Panc1 (cell line): ENCODE data around the gene ADTRP. TPM values are rescaled to one million over a fixed set of nuclear protein-coding genes. Genes with fewer than 3 reads are reported as not detected.

ENCODE experiments used
- ATAC-seq: fragments of 200-7000 bp; cut with Tn5 transposase; 2 replicates; pipeline ENCODE4 v1.9.1; 2020; ENCODE audit warnings: mild to moderate bottlenecking, moderate library complexity
- BruUV-seq: library from RNA; stranded (reverse); fragments of 400-500 nt; replicated peaks from 2 replicates; lab custom pipeline; 2021; lab: Mats Ljungman, UMichigan
- CTCF ChIA-PET: fragments of 300-600 bp; sonication (Branson Sonifier 250); formaldehyde crosslinking; loops from one replicate; lab custom pipeline; 2022; ENCODE audit warnings: antibody characterized with exemption; lab: Charles Lee
- POLR2A ChIA-PET: fragments of 300-600 bp; sonication (Branson Sonifier 250); formaldehyde crosslinking; loops from one replicate; lab custom pipeline; 2022; ENCODE audit warnings: antibody characterized with exemption; lab: Charles Lee
- DNase-seq: peaks from one replicate; pipeline ENCODE4 v3.0.0-alpha.2; 2010; ENCODE audit warnings: low read depth, low spot score
- H3K27ac ChIP-seq: 2 replicates; pipeline ENCODE4 v1.5.1; 2011; ENCODE audit warnings: mild to moderate bottlenecking, low read length, inconsistent platforms
- H3K27me3 ChIP-seq: fragments of 200-500 bp; sonication (Bioruptor generic); 2 replicates; pipeline ENCODE4 v1.6.0; 2014; ENCODE audit warnings: low read length, inconsistent platforms; ENCODE audit not compliant: control insufficient read depth, insufficient read depth
- H3K36me3 ChIP-seq: fragments of 200-500 bp; sonication (Bioruptor generic); 2 replicates; pipeline ENCODE4 v1.5.1; 2014; ENCODE audit warnings: inconsistent platforms, mild to moderate bottlenecking, low read length, moderate library complexity; ENCODE audit not compliant: control insufficient read depth, insufficient read depth
- H3K4me1 ChIP-seq: 2 replicates; pipeline ENCODE4 v1.5.1; 2011; ENCODE audit warnings: inconsistent platforms, mild to moderate bottlenecking, low read length, moderate library complexity; ENCODE audit not compliant: control insufficient read depth, insufficient read depth
- H3K4me3 ChIP-seq, 2 experiments: 2 replicates each; pipeline ENCODE4 v1.5.1; 2011 to 2012; ENCODE audit warnings: low read depth in 2 of 2, low read length in 2 of 2, mild to moderate bottlenecking in 2 of 2, inconsistent platforms in 1 of 2, moderate library complexity in 1 of 2
- H3K9me3 ChIP-seq: fragments of 200-500 bp; sonication (Bioruptor generic); 2 replicates; pipeline ENCODE4 v1.5.1; 2014; ENCODE audit warnings: low read depth, mild to moderate bottlenecking, inconsistent platforms, low read length, moderate library complexity; ENCODE audit not compliant: control insufficient read depth, insufficient read depth
- POLR2AphosphoS5 ChIP-seq: IDR thresholded peaks from 2 replicates; pipeline ENCODE4 v1.6.1; 2012; ENCODE audit warnings: mild to moderate bottlenecking, low read depth, low read length, moderate library complexity
- SIN3A ChIP-seq: IDR thresholded peaks from 2 replicates; pipeline ENCODE4 v1.6.1; 2012; ENCODE audit warnings: low read depth, mild to moderate bottlenecking, low read length, moderate library complexity, borderline replicate concordance; ENCODE audit not compliant: insufficient read depth
- TCF7L2 ChIP-seq: IDR thresholded peaks from 2 replicates; pipeline ENCODE4 v1.6.1; 2011; ENCODE audit warnings: mild to moderate bottlenecking, low read depth, low read length, inconsistent platforms
- in situ Hi-C: cut with HindIII; loops from 2 replicates; pipeline ENCODE4 v1.10.0; 2016; ENCODE audit warnings: low sequenced_read_pairs, low pct_unique_long_range_greater_than_20kb
- intact Hi-C: fragments of 100-400 bp; cut with micrococcal nuclease; formaldehyde crosslinking; loops from one replicate; pipeline ENCODE4 v1.10.0; 2022; ENCODE audit not compliant: unreplicated experiment
- total RNA-seq: library from RNA; stranded (reverse); gene quantifications from one replicate; pipeline ENCODE4 v1.2.1, GENCODE V29; 2021; ENCODE audit not compliant: unreplicated experiment
- TF ChIP-seq, protein P1 (sequence below), 2 experiments: IDR thresholded peaks; 2 replicates each; pipeline ENCODE4 v1.6.1; 2011 to 2012; ENCODE audit warnings: low read depth in 2 of 2, control low read depth in 1 of 2, low read length in 1 of 2, mild to moderate bottlenecking in 1 of 2, moderate library complexity in 1 of 2; ENCODE audit not compliant: insufficient read depth in 1 of 2
- TF ChIP-seq, protein P2 (sequence below): fragments of 450-650 bp; IDR thresholded peaks from 2 replicates; pipeline ENCODE4 v1.5.1; 2017; ENCODE audit warnings: mild to moderate bottlenecking

ADTRP gene
- total RNA-seq, 1 experiment from 2014 or later, result not detected

GRCh38 chr6:11667876-11668275 is 110.7 kb downstream of the ADTRP start:
- ATAC-seq, result no peak
- in situ Hi-C loops, result no loop called here
- no peaks in the 10 kb centered on the region; the same call in 1 of the 2 replicates for H3K36me3 ChIP-seq
- ChIA-PET POLR2A (no interaction called here), CTCF (no interaction called here)
- no peaks in the 10 kb centered on the region for H3K9me3 ChIP-seq
- intact Hi-C loops, result no loop called here
- BruUV-seq, result no TSS peak
- no peaks in the 10 kb centered on the region for H3K4me1 ChIP-seq
- H3K27ac ChIP-seq, result no peak overlapping the region
- H3K4me3 ChIP-seq, result no peak overlapping the region
- TF ChIP-seq POLR2AphosphoS5, result no peak
- TF ChIP-seq SIN3A, result no peak
- no peak for TF ChIP-seq TCF7L2
- TF ChIP-seq, protein P1, sequence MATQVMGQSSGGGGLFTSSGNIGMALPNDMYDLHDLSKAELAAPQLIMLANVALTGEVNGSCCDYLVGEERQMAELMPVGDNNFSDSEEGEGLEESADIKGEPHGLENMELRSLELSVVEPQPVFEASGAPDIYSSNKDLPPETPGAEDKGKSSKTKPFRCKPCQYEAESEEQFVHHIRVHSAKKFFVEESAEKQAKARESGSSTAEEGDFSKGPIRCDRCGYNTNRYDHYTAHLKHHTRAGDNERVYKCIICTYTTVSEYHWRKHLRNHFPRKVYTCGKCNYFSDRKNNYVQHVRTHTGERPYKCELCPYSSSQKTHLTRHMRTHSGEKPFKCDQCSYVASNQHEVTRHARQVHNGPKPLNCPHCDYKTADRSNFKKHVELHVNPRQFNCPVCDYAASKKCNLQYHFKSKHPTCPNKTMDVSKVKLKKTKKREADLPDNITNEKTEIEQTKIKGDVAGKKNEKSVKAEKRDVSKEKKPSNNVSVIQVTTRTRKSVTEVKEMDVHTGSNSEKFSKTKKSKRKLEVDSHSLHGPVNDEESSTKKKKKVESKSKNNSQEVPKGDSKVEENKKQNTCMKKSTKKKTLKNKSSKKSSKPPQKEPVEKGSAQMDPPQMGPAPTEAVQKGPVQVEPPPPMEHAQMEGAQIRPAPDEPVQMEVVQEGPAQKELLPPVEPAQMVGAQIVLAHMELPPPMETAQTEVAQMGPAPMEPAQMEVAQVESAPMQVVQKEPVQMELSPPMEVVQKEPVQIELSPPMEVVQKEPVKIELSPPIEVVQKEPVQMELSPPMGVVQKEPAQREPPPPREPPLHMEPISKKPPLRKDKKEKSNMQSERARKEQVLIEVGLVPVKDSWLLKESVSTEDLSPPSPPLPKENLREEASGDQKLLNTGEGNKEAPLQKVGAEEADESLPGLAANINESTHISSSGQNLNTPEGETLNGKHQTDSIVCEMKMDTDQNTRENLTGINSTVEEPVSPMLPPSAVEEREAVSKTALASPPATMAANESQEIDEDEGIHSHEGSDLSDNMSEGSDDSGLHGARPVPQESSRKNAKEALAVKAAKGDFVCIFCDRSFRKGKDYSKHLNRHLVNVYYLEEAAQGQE (IDR thresholded peaks at IDR 0.05; ENCODE audit: insufficient read depth in 1 of 2, low read depth in 2 of 2, low read length in 1 of 2), result no peak
- TF ChIP-seq, protein P2, sequence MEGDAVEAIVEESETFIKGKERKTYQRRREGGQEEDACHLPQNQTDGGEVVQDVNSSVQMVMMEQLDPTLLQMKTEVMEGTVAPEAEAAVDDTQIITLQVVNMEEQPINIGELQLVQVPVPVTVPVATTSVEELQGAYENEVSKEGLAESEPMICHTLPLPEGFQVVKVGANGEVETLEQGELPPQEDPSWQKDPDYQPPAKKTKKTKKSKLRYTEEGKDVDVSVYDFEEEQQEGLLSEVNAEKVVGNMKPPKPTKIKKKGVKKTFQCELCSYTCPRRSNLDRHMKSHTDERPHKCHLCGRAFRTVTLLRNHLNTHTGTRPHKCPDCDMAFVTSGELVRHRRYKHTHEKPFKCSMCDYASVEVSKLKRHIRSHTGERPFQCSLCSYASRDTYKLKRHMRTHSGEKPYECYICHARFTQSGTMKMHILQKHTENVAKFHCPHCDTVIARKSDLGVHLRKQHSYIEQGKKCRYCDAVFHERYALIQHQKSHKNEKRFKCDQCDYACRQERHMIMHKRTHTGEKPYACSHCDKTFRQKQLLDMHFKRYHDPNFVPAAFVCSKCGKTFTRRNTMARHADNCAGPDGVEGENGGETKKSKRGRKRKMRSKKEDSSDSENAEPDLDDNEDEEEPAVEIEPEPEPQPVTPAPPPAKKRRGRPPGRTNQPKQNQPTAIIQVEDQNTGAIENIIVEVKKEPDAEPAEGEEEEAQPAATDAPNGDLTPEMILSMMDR, result no peak
- no peak for DNase-seq
- no peaks in the 10 kb centered on the region for H3K27me3 ChIP-seq

DNA sequence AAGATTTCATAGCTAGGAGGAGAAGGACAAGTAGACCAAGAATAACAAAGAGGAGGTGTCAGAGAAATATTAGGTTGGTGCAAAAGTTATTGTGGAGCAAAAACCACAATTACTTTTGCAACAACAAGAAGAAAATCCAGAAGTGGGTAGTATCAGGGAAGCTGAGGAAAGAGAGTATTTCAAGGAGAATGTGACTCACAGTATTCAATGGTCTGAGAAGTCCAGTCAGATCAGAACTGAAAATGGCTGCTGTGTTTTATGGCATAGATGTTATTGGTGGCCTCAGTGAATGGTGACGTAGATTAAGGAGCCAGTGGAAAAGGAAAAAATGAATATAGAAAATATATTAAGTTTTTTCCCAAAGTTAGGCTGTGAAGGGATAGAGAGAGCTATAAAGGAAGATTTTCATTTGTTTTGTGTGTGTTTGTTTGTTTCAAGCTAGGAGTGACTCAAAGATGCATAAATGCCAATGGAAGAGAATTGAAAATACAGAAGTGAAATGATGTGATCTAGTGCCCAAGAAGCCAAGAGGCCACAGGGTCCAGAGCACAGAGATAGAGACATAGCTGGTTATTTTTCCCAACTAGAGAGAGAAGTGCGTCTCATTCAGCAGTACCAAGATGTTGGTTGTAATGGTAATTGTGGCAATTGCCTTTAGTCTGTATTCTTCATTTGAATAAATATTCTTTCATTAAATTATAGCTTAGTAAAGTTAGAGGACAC is 112.8 kb downstream of the ADTRP start:
- intact Hi-C loops (no loop called here), in situ Hi-C loops (no loop called here)
- no peaks in the 10 kb centered on the region for H3K9me3 ChIP-seq
- H3K27ac ChIP-seq, result no peak overlapping the region
- H3K4me3 ChIP-seq, result no peak overlapping the region
- no peaks in the 10 kb centered on the region for H3K4me1 ChIP-seq
- ChIA-PET CTCF (no interaction called here), POLR2A (no interaction called here)
- no TSS peak for BruUV-seq
- H3K27me3 ChIP-seq, result no peaks in the 10 kb centered on the region
- H3K36me3 ChIP-seq, result no peaks in the 10 kb centered on the region
- no peak for DNase-seq
- TF ChIP-seq SIN3A, result no peak
- TF ChIP-seq POLR2AphosphoS5, result no peak
- TF ChIP-seq, protein P1 (IDR thresholded peaks at IDR 0.05; ENCODE audit: insufficient read depth in 1 of 2, low read depth in 2 of 2, low read length in 1 of 2), result no peak
- TF ChIP-seq, protein P2, result no peak
- TF ChIP-seq TCF7L2, result no peak
- ATAC-seq, result no peak
